ENCODE data around the gene RALY. TPM values are rescaled to one million over a fixed set of nuclear protein-coding genes. Genes with fewer than 3 reads are reported as not detected.

RALY gene
- total RNA-seq, 2 donors from 2014 or later: 136 to 182 TPM

GRCh38 chr20:34091637-34092200 is 98.0 kb downstream of the RALY start:
- Histone ChIP-seq H3K4me1 (ENCODE audit: control insufficient read depth, insufficient read depth, low read length) (no peaks in the 10 kb centered on the region), H3K9me3 (ENCODE audit: control insufficient read depth, low read length) (no peaks in the 10 kb centered on the region), H3K36me3 (ENCODE audit: control insufficient read depth, insufficient read depth, low read length) (peaks cover 93% of the 10 kb centered on the region), H3K9ac (ENCODE audit: extremely low read depth, low read length, poor library complexity, severe bottlenecking) (no peak overlapping the region), H3K4me3 (ENCODE audit: low read length) (no peak overlapping the region), H3K27me3 (ENCODE audit: control insufficient read depth, insufficient read depth, low read length, poor library complexity, severe bottlenecking) (no peaks in the 10 kb centered on the region), H3K27ac (ENCODE audit: low read depth, low read length) (no peak overlapping the region)
- Mint-ChIP-seq H3K9me3 (no peaks in the 10 kb centered on the region), H3K4me1 (no peaks in the 10 kb centered on the region), H3K27ac (no peak overlapping the region), H3K27me3 (ENCODE audit: insufficient read depth) (no peaks in the 10 kb centered on the region), H3K4me3 (no peak overlapping the region), H3K36me3 (ENCODE audit: low read depth) (peaks cover 89% of the 10 kb centered on the region)
- TF ChIP-seq, protein P1, sequence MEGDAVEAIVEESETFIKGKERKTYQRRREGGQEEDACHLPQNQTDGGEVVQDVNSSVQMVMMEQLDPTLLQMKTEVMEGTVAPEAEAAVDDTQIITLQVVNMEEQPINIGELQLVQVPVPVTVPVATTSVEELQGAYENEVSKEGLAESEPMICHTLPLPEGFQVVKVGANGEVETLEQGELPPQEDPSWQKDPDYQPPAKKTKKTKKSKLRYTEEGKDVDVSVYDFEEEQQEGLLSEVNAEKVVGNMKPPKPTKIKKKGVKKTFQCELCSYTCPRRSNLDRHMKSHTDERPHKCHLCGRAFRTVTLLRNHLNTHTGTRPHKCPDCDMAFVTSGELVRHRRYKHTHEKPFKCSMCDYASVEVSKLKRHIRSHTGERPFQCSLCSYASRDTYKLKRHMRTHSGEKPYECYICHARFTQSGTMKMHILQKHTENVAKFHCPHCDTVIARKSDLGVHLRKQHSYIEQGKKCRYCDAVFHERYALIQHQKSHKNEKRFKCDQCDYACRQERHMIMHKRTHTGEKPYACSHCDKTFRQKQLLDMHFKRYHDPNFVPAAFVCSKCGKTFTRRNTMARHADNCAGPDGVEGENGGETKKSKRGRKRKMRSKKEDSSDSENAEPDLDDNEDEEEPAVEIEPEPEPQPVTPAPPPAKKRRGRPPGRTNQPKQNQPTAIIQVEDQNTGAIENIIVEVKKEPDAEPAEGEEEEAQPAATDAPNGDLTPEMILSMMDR (conservative IDR thresholded peaks at IDR 0.05): no peak
- WGBS, 2 experiments (ENCODE audit: insufficient coverage in 1 of 2, insufficient read length in 1 of 2): 91 to 100% methylated on average over 3 to 4 of the region's 6 CpGs
- no peak for DNase-seq

- Histone ChIP-seq H3K27me3 (ENCODE audit: control insufficient read depth, insufficient read depth, low read length, poor library complexity, severe bottlenecking) (no peaks in the 10 kb centered on the region), H3K36me3 (ENCODE audit: control insufficient read depth, insufficient read depth, low read length) (peaks cover 98% of the 10 kb centered on the region), H3K4me3 (ENCODE audit: low read length) (no peak overlapping the region), H3K27ac (ENCODE audit: low read depth, low read length) (no peak overlapping the region), H3K4me1 (ENCODE audit: control insufficient read depth, insufficient read depth, low read length) (no peaks in the 10 kb centered on the region), H3K9me3 (ENCODE audit: control insufficient read depth, low read length) (no peaks in the 10 kb centered on the region), H3K9ac (ENCODE audit: extremely low read depth, low read length, poor library complexity, severe bottlenecking) (no peak overlapping the region)
- TF ChIP-seq, protein P1 (conservative IDR thresholded peaks at IDR 0.05): no peak
- no peak for DNase-seq
- 97 to 100% methylated on average over 1 to 2 of the region's 2 CpGs for WGBS, 2 experiments (ENCODE audit: insufficient coverage in 1 of 2, insufficient read length in 1 of 2)
- Mint-ChIP-seq H3K36me3 (ENCODE audit: low read depth) (peaks cover 94% of the 10 kb centered on the region), H3K9me3 (no peaks in the 10 kb centered on the region), H3K4me3 (no peak overlapping the region), H3K27ac (no peak overlapping the region), H3K4me1 (no peaks in the 10 kb centered on the region), H3K27me3 (ENCODE audit: insufficient read depth) (no peaks in the 10 kb centered on the region)
These were observed 100.2 kb downstream of the RALY start for GRCh38 chr20:34093895-34094294.

DNA sequence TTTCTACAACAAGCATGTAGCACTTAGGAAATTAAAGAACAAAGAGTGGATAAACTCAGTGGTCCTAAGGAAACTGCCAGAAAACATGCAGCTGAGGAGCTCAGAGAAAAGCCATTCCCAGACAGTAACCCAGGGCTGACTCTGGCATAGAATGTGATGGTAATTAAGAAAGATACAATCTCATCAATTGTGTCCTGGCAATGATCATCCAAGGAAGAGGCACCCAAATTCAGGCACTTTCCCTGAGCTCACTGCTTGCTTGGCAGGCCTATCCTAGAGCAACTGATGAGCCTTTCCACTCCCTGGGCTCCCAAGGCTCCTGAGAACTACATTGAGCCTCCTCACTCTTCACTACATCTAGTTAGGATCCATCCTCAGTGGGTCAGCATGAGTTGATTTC is 102.1 kb downstream of the RALY start:
- Mint-ChIP-seq H3K36me3 (ENCODE audit: low read depth) (peaks cover 90% of the 10 kb centered on the region), H3K4me3 (no peak overlapping the region), H3K4me1 (peaks cover 1% of the 10 kb centered on the region), H3K27me3 (ENCODE audit: insufficient read depth) (no peaks in the 10 kb centered on the region), H3K9me3 (no peaks in the 10 kb centered on the region), H3K27ac (no peak overlapping the region)
- Histone ChIP-seq H3K27me3 (ENCODE audit: control insufficient read depth, insufficient read depth, low read length, poor library complexity, severe bottlenecking) (no peaks in the 10 kb centered on the region), H3K9ac (ENCODE audit: extremely low read depth, low read length, poor library complexity, severe bottlenecking) (no peak overlapping the region), H3K9me3 (ENCODE audit: control insufficient read depth, low read length) (no peaks in the 10 kb centered on the region), H3K4me3 (ENCODE audit: low read length) (no peak overlapping the region), H3K4me1 (ENCODE audit: control insufficient read depth, insufficient read depth, low read length) (no peaks in the 10 kb centered on the region), H3K36me3 (ENCODE audit: control insufficient read depth, insufficient read depth, low read length) (peaks cover 98% of the 10 kb centered on the region), H3K27ac (ENCODE audit: low read depth, low read length) (no peak overlapping the region)
- TF ChIP-seq, protein P1 (conservative IDR thresholded peaks at IDR 0.05): no peak
- no peak for DNase-seq

Data from endodermal cell (in vitro differentiated cells).